C4-2B (cell line): Measurements from ENCODE around the gene B4GALT5.

Source experiments
- CTCF ChIP-seq: fragments of 450-650 bp; conservative IDR thresholded peaks from 2 replicates; pipeline ENCODE4 v1.5.1; 2017; ENCODE audit warnings: mild to moderate bottlenecking
- ZFX ChIP-seq: fragments of 450-650 bp; IDR thresholded peaks from 2 replicates; pipeline ENCODE4 v1.6.1; 2017

- no peak for TF ChIP-seq CTCF
- TF ChIP-seq ZFX, result no peak
Observed at GRCh38 chr20:49656304-49656703, 57.4 kb downstream of the B4GALT5 start.
